ENCODE measurements around the gene ZBTB25. TPM values are rescaled to one million over a fixed set of nuclear protein-coding genes. Genes with fewer than 3 reads are reported as not detected.

ZBTB25 gene
- total RNA-seq, 1 donor, result 9.8 TPM

- no peak overlapping the region for H3K27ac ChIP-seq (ENCODE audit: low read depth, low read length)
- H3K9me3 ChIP-seq (ENCODE audit: low read depth, low read length), result no peaks in the 10 kb centered on the region
- DNase-seq (ENCODE audit: insufficient read length, low spot score, missing footprints), result no peak
- H3K27me3 ChIP-seq (ENCODE audit: insufficient read depth, low read length), result no peaks in the 10 kb centered on the region
- H4K20me1 ChIP-seq (ENCODE audit: insufficient read depth, low read length), result peaks cover 4% of the 10 kb centered on the region
- peaks cover 7% of the 10 kb centered on the region for H3K79me2 ChIP-seq (ENCODE audit: insufficient read depth, low read length)
- TF ChIP-seq CTCF (IDR thresholded peaks at IDR 0.05; ENCODE audit: extremely low read depth, low read depth, low read length), result no peak
- H3K4me1 ChIP-seq (ENCODE audit: insufficient read depth, low read length), result peaks cover 10% of the 10 kb centered on the region
- H3K36me3 ChIP-seq (ENCODE audit: insufficient read depth, low read length), result no peaks in the 10 kb centered on the region
- H3K4me2 ChIP-seq (ENCODE audit: insufficient read depth, low read length), result no peak overlapping the region
- H3K4me3 ChIP-seq (ENCODE audit: insufficient read depth, low read length), result no peak overlapping the region
- H2AFZ ChIP-seq (ENCODE audit: low read length), result no peak overlapping the region
Observed at GRCh38 chr14:64531567-64531966, 27.9 kb upstream of the ZBTB25 start.

DNA sequence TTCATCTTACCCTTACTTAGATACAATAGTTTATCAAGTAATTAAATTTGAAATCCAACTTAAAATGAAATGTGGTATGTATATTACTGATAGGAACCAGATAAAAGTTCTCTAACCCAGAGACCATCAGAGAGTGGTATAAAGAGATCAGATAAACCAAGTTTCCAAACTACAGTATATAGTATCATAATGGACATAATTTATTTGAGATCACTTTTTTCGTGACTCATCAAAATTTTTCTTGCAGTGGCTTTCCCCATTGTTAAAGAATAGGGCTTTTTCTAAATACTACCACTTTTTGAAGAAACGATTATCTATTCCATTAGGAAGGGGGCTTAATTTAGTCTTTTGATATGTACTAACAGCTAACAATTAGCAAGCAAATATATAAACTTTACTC lies 21.7 kb upstream of the ZBTB25 start:
- H3K4me1 ChIP-seq (ENCODE audit: insufficient read depth, low read length), result peaks cover 6% of the 10 kb centered on the region
- H3K79me2 ChIP-seq (ENCODE audit: insufficient read depth, low read length), result peaks cover 53% of the 10 kb centered on the region
- H3K4me3 ChIP-seq (ENCODE audit: insufficient read depth, low read length), result no peak overlapping the region
- H3K9me3 ChIP-seq (ENCODE audit: low read depth, low read length), result no peaks in the 10 kb centered on the region
- H4K20me1 ChIP-seq (ENCODE audit: insufficient read depth, low read length), result peaks cover 34% of the 10 kb centered on the region
- no peaks in the 10 kb centered on the region for H3K27me3 ChIP-seq (ENCODE audit: insufficient read depth, low read length)
- H3K27ac ChIP-seq (ENCODE audit: low read depth, low read length), result no peak overlapping the region
- H2AFZ ChIP-seq (ENCODE audit: low read length), result no peak overlapping the region
- no peak for TF ChIP-seq CTCF (IDR thresholded peaks at IDR 0.05; ENCODE audit: extremely low read depth, low read depth, low read length)
- no peak for DNase-seq (ENCODE audit: insufficient read length, low spot score, missing footprints)
- H3K36me3 ChIP-seq (ENCODE audit: insufficient read depth, low read length), result peaks cover 32% of the 10 kb centered on the region
- no peak overlapping the region for H3K4me2 ChIP-seq (ENCODE audit: insufficient read depth, low read length)

GRCh38 chr14:64522591-64523355 lies 19.1 kb upstream of the ZBTB25 start:
- Histone ChIP-seq H3K27ac (ENCODE audit: low read depth, low read length) (no peak overlapping the region), H3K4me1 (ENCODE audit: insufficient read depth, low read length) (peaks cover 2% of the 10 kb centered on the region), H2AFZ (ENCODE audit: low read length) (no peak overlapping the region), H3K27me3 (ENCODE audit: insufficient read depth, low read length) (no peaks in the 10 kb centered on the region), H3K36me3 (ENCODE audit: insufficient read depth, low read length) (peaks cover 32% of the 10 kb centered on the region), H3K9me3 (ENCODE audit: low read depth, low read length) (no peaks in the 10 kb centered on the region), H4K20me1 (ENCODE audit: insufficient read depth, low read length) (peaks cover 47% of the 10 kb centered on the region), H3K79me2 (ENCODE audit: insufficient read depth, low read length) (peaks cover 72% of the 10 kb centered on the region), H3K4me3 (ENCODE audit: insufficient read depth, low read length) (no peak overlapping the region), H3K4me2 (ENCODE audit: insufficient read depth, low read length) (no peak overlapping the region)
- TF ChIP-seq CTCF (IDR thresholded peaks at IDR 0.05; ENCODE audit: extremely low read depth, low read depth, low read length), result no peak
- no peak for DNase-seq (ENCODE audit: insufficient read length, low spot score, missing footprints)

DNA sequence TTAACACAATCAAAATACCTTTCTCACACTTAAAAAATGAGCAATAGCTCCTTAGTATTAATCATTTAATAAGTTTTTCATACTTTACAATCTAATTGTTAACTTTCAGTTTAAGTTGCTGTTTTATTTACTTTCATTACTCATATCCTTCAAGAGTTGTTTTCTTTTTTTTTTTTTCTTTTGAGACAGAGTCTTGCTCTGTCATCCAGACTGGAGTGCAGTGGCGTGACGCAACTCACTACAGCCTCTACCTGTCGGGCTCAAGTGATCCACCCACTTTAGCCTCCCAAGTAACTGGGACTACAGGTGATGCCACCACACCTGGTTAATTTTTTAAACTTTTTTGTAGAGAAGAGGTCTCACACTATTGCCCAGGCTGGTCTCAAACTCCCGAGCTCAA lies 17.1 kb upstream of the ZBTB25 start:
- H3K4me3 ChIP-seq (ENCODE audit: insufficient read depth, low read length), result no peak overlapping the region
- H3K36me3 ChIP-seq (ENCODE audit: insufficient read depth, low read length), result peaks cover 32% of the 10 kb centered on the region
- no peak overlapping the region for H3K4me2 ChIP-seq (ENCODE audit: insufficient read depth, low read length)
- H3K4me1 ChIP-seq (ENCODE audit: insufficient read depth, low read length), result peaks cover 2% of the 10 kb centered on the region
- peaks cover 63% of the 10 kb centered on the region for H4K20me1 ChIP-seq (ENCODE audit: insufficient read depth, low read length)
- no peak for TF ChIP-seq CTCF (IDR thresholded peaks at IDR 0.05; ENCODE audit: extremely low read depth, low read depth, low read length)
- peak overlapping the region; percentile 21 for H3K27ac ChIP-seq (ENCODE audit: low read depth, low read length)
- H2AFZ ChIP-seq (ENCODE audit: low read length), result no peak overlapping the region
- no peaks in the 10 kb centered on the region for H3K9me3 ChIP-seq (ENCODE audit: low read depth, low read length)
- no peaks in the 10 kb centered on the region for H3K27me3 ChIP-seq (ENCODE audit: insufficient read depth, low read length)
- DNase-seq (ENCODE audit: insufficient read length, low spot score, missing footprints), result no peak
- peaks cover 86% of the 10 kb centered on the region for H3K79me2 ChIP-seq (ENCODE audit: insufficient read depth, low read length)

All from osteoblast (primary cell).